HepG2 (cell line): ENCODE results near the gene PHF21B. TPM values are rescaled to one million over a fixed set of nuclear protein-coding genes. Genes with fewer than 3 reads are reported as not detected.

Source experiments
- ATAC-seq: fragments of 200-7000 bp; cut with Tn5 transposase; 3 replicates; pipeline ENCODE4 v1.9.1; 2020; ENCODE audit warnings: mild to moderate bottlenecking, moderate library complexity
- BruUV-seq: library from RNA; stranded (reverse); fragments of 400-500 nt; replicated peaks from 2 replicates; lab custom pipeline; 2021; lab: Mats Ljungman, UMichigan
- CTCF ChIA-PET: fragments of 300-600 bp; formaldehyde crosslinking; extraction: SDS; loops from one replicate; lab custom pipeline; 2021; ENCODE audit warnings: low total read pairs, inconsistent platforms, low intra/inter-chr PET ratio; lab: Yijun Ruan, JAX
- POLR2A ChIA-PET: fragments of 350-600 bp; sonication (Branson Sonifier 250); formaldehyde crosslinking; loops from one replicate; lab custom pipeline; 2020; ENCODE audit warnings: antibody characterized with exemption, inconsistent platforms; lab: Yijun Ruan, JAX
- DNase-seq: peaks from one replicate; pipeline ENCODE4 v3.0.0-alpha.2; 2015; ENCODE audit warnings: low spot score
- FAIRE-seq: peaks from 3 replicates; lab custom pipeline; 2011; peaks lifted over from hg19 to GRCh38; lab: Jason Lieb, UNC
- H2AFZ ChIP-seq: one replicate; pipeline ENCODE4 v1.6.1; 2011; ENCODE audit warnings: low read length, inconsistent platforms
- H3K27ac ChIP-seq: fragments of 300-600 bp; 3 replicates; pipeline ENCODE4 v1.8.0; 2011; ENCODE audit warnings: mixed run types, mild to moderate bottlenecking, mixed read lengths, low read length, inconsistent platforms; ENCODE audit not compliant: insufficient read depth; ENCODE audit errors: extremely low read length
- H3K27me3 ChIP-seq, 2 experiments: fragments of 200-600 bp in 1 of 2; 2 replicates in 1 of 2; 3 replicates in 1 of 2; pipeline versions ENCODE4 v1.6.0 to v1.8.0; 2011; ENCODE audit warnings: low read length in 2 of 2, mild to moderate bottlenecking in 2 of 2, moderate library complexity in 2 of 2, inconsistent platforms in 1 of 2; ENCODE audit not compliant: insufficient read depth in 2 of 2, control insufficient read depth in 1 of 2
- H3K36me3 ChIP-seq, 2 experiments: fragments of 200-600 bp in 1 of 2; replicated peaks in 1 of 2; 2 replicates in 1 of 2; 3 replicates in 1 of 2; pipeline versions ENCODE4 v1.5.1 to v1.8.0; 2011; ENCODE audit warnings: low read length in 2 of 2, inconsistent platforms in 1 of 2; ENCODE audit not compliant: insufficient read depth in 2 of 2, control insufficient read depth in 1 of 2
- H3K4me1 ChIP-seq: 2 replicates; pipeline ENCODE4 v1.5.1; 2012; ENCODE audit warnings: low read length, inconsistent platforms; ENCODE audit not compliant: insufficient read depth
- H3K4me2 ChIP-seq: 2 replicates; pipeline ENCODE4 v1.6.0; 2011; ENCODE audit warnings: low read depth, low read length, inconsistent platforms
- H3K4me3 ChIP-seq, 3 experiments: fragments of 200-600 bp in 1 of 3; sonication (generic), shearing (Covaris generic) in 1 of 3; replicated peaks in 1 of 3; 2 replicates each; pipeline ENCODE4 v1.5.1; 2011 to 2016; ENCODE audit warnings: low read length in 3 of 3, inconsistent platforms in 2 of 3, low read depth in 2 of 3, mild to moderate bottlenecking in 2 of 3, control low read depth in 1 of 3, mixed read lengths in 1 of 3; ENCODE audit not compliant: insufficient read depth in 1 of 3
- H3K79me2 ChIP-seq: one replicate; pipeline ENCODE4 v1.6.1; 2011; ENCODE audit warnings: low read length, inconsistent platforms; ENCODE audit not compliant: insufficient read depth
- H3K9ac ChIP-seq: 2 replicates; pipeline ENCODE4 v1.6.0; 2011; ENCODE audit warnings: mild to moderate bottlenecking, low read depth, low read length, inconsistent platforms; ENCODE audit not compliant: insufficient read depth
- H3K9me3 ChIP-seq: 2 replicates; pipeline ENCODE4 v1.5.1; 2012; ENCODE audit warnings: mild to moderate bottlenecking, low read length
- H4K20me1 ChIP-seq: 2 replicates; pipeline ENCODE4 v1.6.0; 2011; ENCODE audit warnings: inconsistent platforms, mild to moderate bottlenecking, low read length, moderate library complexity; ENCODE audit not compliant: insufficient read depth
- CC2D1A ChIP-seq: sonication (generic); formaldehyde crosslinking; IDR thresholded peaks from 2 replicates; pipeline ENCODE4 v1.8.1; 2023; ENCODE audit warnings: mild to moderate bottlenecking, missing genetic modification reagents
- ERF ChIP-seq: IDR thresholded peaks from 2 replicates; pipeline ENCODE4 v1.6.1; 2018; ENCODE audit warnings: missing biosample characterization, missing genetic modification reagents
- HIC2 ChIP-seq: sonication (generic); formaldehyde crosslinking; IDR thresholded peaks from 2 replicates; pipeline ENCODE4 v1.9.0; 2022; ENCODE audit warnings: low read depth, missing genetic modification reagents
- MAX ChIP-seq: IDR thresholded peaks from 2 replicates; pipeline ENCODE4 v1.6.1; 2012; ENCODE audit warnings: inconsistent platforms
- MEIS1 ChIP-seq: sonication (generic); formaldehyde crosslinking; IDR thresholded peaks from 2 replicates; pipeline ENCODE4 v1.9.0; 2021; ENCODE audit warnings: mild to moderate bottlenecking, missing genetic modification reagents, moderate library complexity, borderline replicate concordance
- MNT ChIP-seq: fragments of 450-650 bp; IDR thresholded peaks from 2 replicates; pipeline ENCODE4 v1.6.1; 2016
- NCOR1 ChIP-seq: fragments of 200-600 bp; sonication (generic); IDR thresholded peaks from 2 replicates; pipeline ENCODE4 v1.7.0; 2017; ENCODE audit warnings: antibody characterized with exemption, low read length, borderline replicate concordance
- NFKBIZ ChIP-seq: IDR thresholded peaks from 2 replicates; pipeline ENCODE4 v1.6.1; 2018; ENCODE audit warnings: missing genetic modification reagents, missing compliant biosample characterization
- STAT6 ChIP-seq: sonication (generic); formaldehyde crosslinking; IDR thresholded peaks from 2 replicates; pipeline ENCODE4 v1.4.0; 2020; ENCODE audit warnings: missing genetic modification reagents, mild to moderate bottlenecking, borderline replicate concordance
- TCF7 ChIP-seq: sonication (generic); IDR thresholded peaks from 2 replicates; pipeline ENCODE4 v1.6.1; 2016; ENCODE audit warnings: antibody characterized with exemption, low read depth
- ZBED4 ChIP-seq: sonication (generic); formaldehyde crosslinking; IDR thresholded peaks from 2 replicates; pipeline ENCODE4 v1.4.0; 2020; ENCODE audit warnings: missing genetic modification reagents, borderline replicate concordance
- ZNF160 ChIP-seq: sonication (generic); formaldehyde crosslinking; IDR thresholded peaks from 2 replicates; pipeline ENCODE4 v1.8.0; 2022; ENCODE audit warnings: mild to moderate bottlenecking, inconsistent platforms, missing genetic modification reagents
- ZNF7 ChIP-seq: IDR thresholded peaks from 2 replicates; pipeline ENCODE4 v1.6.1; 2016; ENCODE audit warnings: missing biosample characterization, missing genetic modification reagents
- ZNF780A ChIP-seq: sonication (generic); formaldehyde crosslinking; IDR thresholded peaks from 2 replicates; pipeline ENCODE4 v1.8.0; 2022; ENCODE audit warnings: mild to moderate bottlenecking, missing genetic modification reagents, moderate library complexity
- WGBS: methylation state at CpG from one replicate; pipeline ENCODE4 v1.1.6; 2017; ENCODE audit warnings: low lambda C conversion rate; 5-methylcytosine and 5-hydroxymethylcytosine counted together
- in situ Hi-C: cut with HindIII; loops from 2 replicates; pipeline ENCODE4 v1.10.0; 2017; ENCODE audit warnings: low pct_unique_long_range_greater_than_20kb; ENCODE audit not compliant: extremely low pct_ligation_motif_present
- intact Hi-C: fragments of 100-400 bp; cut with micrococcal nuclease; formaldehyde crosslinking; loops from one replicate; pipeline ENCODE4 v1.10.0; 2022; ENCODE audit not compliant: unreplicated experiment
- polyA plus RNA-seq, 8 experiments: library from polyadenylated mRNA; depleted of rRNA in 3 of 8; stranded (reverse) in 7 of 8; unstranded in 1 of 8; fragments of >200 nt; fragmentation: Illumina TruSeq in 4 of 8; extraction: Trizol in 4 of 8; gene quantifications; 2 replicates each; pipeline versions ENCODE4 v1.2.1 to v1.2.3, GENCODE V29; 2011 to 2016; ENCODE audit warnings: low read depth in 4 of 8, missing spikeins in 1 of 8, mixed read lengths in 1 of 8; ENCODE audit not compliant: insufficient read depth in 1 of 8
- total RNA-seq, 5 experiments: library from RNA; depleted of rRNA; stranded (reverse); fragments of >200 nt; fragmentation: Illumina TruSeq; extraction: Trizol; gene quantifications; 2 replicates each; pipeline ENCODE4 v1.2.3, GENCODE V29; 2016; ENCODE audit warnings: low read depth in 1 of 5

The PHF21B gene
- total and polyA plus RNA-seq, 2 of the 13 experiments (the other 11 are each of a cell fraction or from before 2014, with no cell fraction given): not detected

- POLR2A ChIA-PET: no interaction called here
- H3K4me2 ChIP-seq: no peak overlapping the region
- intact Hi-C loops (no loop called here), in situ Hi-C loops (no loop called here)
- no peak overlapping the region for H2AFZ ChIP-seq
- no peak overlapping the region for H3K4me3 ChIP-seq
- TF ChIP-seq ZNF7 (CRISPR knock-in tag): no peak
- TF ChIP-seq STAT6 (CRISPR knock-in tag): no peak
- no peak for TF ChIP-seq NFKBIZ (CRISPR knock-in tag)
- no peak for TF ChIP-seq MAX
- TF ChIP-seq HIC2: no peak
- TF ChIP-seq MNT: no peak
- TF ChIP-seq ZNF780A (CRISPR knock-in tag): no peak
- TF ChIP-seq MEIS1 (CRISPR knock-in tag): no peak
- no peak for TF ChIP-seq NCOR1
- no peak for TF ChIP-seq ERF (CRISPR knock-in tag)
- TF ChIP-seq CC2D1A (CRISPR knock-in tag): no peak
- TF ChIP-seq ZNF160: no peak
- TF ChIP-seq TCF7: no peak
- no peak for TF ChIP-seq ZBED4
- no TSS peak for BruUV-seq
- ATAC-seq (no peak), FAIRE-seq (no peak), DNase-seq (no peak)
- CTCF ChIA-PET: no interaction called here
- no peaks in the 10 kb centered on the region for H4K20me1 ChIP-seq
- no peaks in the 10 kb centered on the region for H3K36me3 ChIP-seq
- H3K79me2 ChIP-seq: no peaks in the 10 kb centered on the region
- no peaks in the 10 kb centered on the region for H3K4me1 ChIP-seq
- no peaks in the 10 kb centered on the region for H3K9me3 ChIP-seq
- 0% methylated on average over 12 of the region's 20 CpGs for WGBS
- no peak overlapping the region for H3K27ac ChIP-seq
- peaks cover 18 to 72% of the 10 kb centered on the region in 2 experiments; a peak in 4 of 5 replicates for H3K27me3 ChIP-seq
- H3K9ac ChIP-seq: no peak overlapping the region
Observed at GRCh38 chr22:44944883-44945601, 64.8 kb downstream of the PHF21B start.
